Caki2 (cell line): ENCODE measurements around the gene TBX4. TPM values are rescaled to one million over a fixed set of nuclear protein-coding genes. Genes with fewer than 3 reads are reported as not detected.

Experiments used
- DNase-seq: peaks from one replicate; pipeline ENCODE4 v3.0.0-alpha.2; 2015; ENCODE audit warnings: low read depth
- in situ Hi-C: cut with HindIII; loops from 2 replicates; pipeline ENCODE4 v1.10.0; 2016; ENCODE audit warnings: low sequenced_read_pairs, low pct_unique_long_range_greater_than_20kb, mixed read lengths
- total RNA-seq: library from RNA; depleted of rRNA; stranded (reverse); fragments of >200 nt; shearing (Covaris generic); gene quantifications from 2 replicates; pipeline ENCODE4 v1.2.3, GENCODE V29; 2014; ENCODE audit warnings: low replicate concordance; rRNA removed

Gene TBX4
- total RNA-seq, 1 experiment from 2014 or later = not detected

- in situ Hi-C loops = no loop called here
- DNase-seq = no peak
Observed at GRCh38 chr17:61531223-61531622, 79.0 kb downstream of the TBX4 start.

- in situ Hi-C loops = no loop called here
- DNase-seq = no peak
Observed at GRCh38 chr17:61532826-61533225, 80.6 kb downstream of the TBX4 start.

DNA sequence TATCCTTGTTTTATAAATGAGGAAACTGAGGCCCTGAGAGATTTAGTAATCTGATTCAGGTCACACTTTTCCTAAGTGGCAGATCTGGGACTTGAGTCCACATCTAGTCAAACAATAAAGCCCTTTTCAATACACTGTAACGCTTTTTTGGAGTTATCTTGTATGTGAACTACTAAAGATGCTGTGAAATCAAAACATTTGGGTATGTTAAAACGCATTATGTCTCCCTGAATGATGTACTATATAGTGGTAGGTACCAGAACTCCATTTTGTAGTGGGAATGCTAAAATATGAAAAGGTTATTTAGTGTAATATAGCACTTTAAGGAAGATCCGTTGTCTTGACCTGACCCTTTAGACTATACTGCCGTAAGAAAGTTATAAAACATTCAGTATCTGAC, 81.6 kb downstream of the TBX4 start:
- in situ Hi-C loops = no loop called here
- DNase-seq = no peak

DNA sequence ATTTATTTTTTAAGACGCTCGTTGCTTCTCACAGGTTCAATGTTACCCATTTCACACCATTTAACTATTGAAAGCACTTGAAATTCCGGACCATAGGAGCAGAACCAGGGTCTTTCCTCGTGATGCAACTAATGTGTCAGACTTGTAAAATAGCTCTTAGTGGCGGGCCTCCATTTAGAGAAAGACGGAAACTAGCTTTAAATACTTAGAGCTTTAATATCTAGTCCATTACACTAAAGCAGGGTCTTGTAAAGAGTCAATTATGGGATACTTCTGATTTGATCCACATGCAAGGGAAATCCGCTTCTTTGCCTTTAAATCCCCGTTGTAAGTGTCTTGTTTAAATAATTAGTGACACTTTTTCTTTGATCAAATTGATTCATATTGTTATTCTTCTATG, 82.2 kb downstream of the TBX4 start:
- in situ Hi-C loops = no loop called here
- DNase-seq = no peak

Other genes starting within 250 kb of the TBX4 start
- 0.49 and 1.2 TPM in 2 replicates for gene TBX2, start 52.6 kb upstream of the TBX4 start, total RNA-seq
- not detected in 2 replicates for gene NACA2, start 138.8 kb downstream of the TBX4 start, total RNA-seq